Stimulated activated CD8-positive, alpha-beta memory T cell treated with anti-CD3 and anti-CD28 coated beads, Interleukin-7, amount 100 ng/mL, for 48 hours (primary cell): Measurements from ENCODE around the gene PPP4R4.
"Not testable (repeated sequence)": the region's sequence is repeated elsewhere in the genome, so short reads cannot be mapped to it uniquely, and the experiment has no call there.

ENCODE experiments used
- DNase-seq, 2 donors: peaks; one replicate each; pipeline ENCODE4 v3.0.0-alpha.2; 2020; ENCODE audit warnings: low read depth in 1 of 2; ENCODE audit errors: extremely low read depth in 1 of 2

Gene PPP4R4

GRCh38 chr14:94268582-94268981, 94.5 kb downstream of the PPP4R4 start:
- not testable (repeated sequence) for DNase-seq

- no peak for DNase-seq
Observed at GRCh38 chr14:94269156-94269555, 95.0 kb downstream of the PPP4R4 start.

- not testable (repeated sequence) for DNase-seq
Observed at GRCh38 chr14:94276898-94277561, 102.9 kb downstream of the PPP4R4 start.

GRCh38 chr14:94278731-94279130, 104.6 kb downstream of the PPP4R4 start:
- no peak for DNase-seq

GRCh38 chr14:94282991-94283723, 109.0 kb downstream of the PPP4R4 start:
- DNase-seq, result no peak

DNA sequence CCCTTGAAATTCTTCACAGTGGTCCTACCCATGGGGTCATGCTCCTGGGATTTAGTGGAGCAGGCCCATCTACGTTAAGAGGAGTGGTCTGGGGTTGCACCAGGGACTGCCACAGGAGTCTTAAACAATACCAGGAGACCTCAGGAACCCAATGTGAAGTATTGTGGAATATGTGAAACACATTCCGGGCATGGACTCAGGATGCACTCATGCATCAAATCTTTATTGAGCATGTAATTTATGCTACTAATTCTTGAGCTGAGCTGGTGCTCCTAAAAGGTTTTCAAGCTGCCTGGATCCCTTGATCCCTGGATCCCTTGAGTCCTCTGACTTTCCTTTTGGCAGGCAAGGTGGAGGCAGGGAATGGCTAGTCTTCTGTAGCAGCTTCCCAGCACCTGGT, 110.1 kb downstream of the PPP4R4 start:
- DNase-seq, result no peak

GRCh38 chr14:94285158-94285557, 111.0 kb downstream of the PPP4R4 start:
- DNase-seq, result no peak

DNA sequence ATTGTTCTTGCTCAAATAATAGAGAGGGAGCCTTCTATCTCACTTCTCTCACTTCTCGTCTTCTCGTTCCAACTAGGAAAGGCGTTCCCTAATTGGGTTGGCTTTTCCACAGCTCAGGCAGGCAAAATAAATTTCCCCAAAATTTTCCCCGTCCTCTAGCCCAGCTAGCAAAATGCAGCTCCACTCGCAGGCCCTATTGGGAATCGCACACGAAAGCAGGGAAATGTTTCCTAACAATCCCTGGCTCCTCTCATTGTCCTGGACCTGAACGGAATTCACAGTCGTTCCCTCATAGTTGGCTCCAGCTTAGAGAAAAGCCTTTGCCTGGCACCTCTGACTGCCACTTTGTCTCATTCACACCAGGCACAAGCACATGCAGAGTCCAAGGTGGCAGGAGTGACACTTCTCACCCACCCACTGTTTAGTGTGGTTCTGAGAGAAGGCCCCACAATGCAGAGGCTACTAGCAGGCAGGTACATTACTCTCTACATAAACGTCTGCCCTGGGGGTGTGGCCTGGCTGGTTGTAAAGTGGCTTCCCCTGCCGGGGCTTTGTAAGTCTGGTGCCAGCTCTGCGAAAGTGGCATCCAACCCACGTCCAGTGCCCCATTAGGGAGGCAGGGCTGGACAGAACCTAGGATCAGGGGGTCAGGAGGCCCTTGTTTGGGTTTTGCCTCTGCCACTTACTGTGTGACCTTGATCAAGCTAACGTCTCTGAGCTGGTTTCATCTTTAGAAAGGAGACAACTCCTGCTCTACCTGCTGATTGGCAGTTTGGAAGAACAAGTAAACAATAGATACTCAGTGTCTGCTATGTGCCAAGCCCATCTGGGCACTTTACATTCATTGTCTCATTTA, 114.7 kb downstream of the PPP4R4 start:
- DNase-seq, result no peak

DNA sequence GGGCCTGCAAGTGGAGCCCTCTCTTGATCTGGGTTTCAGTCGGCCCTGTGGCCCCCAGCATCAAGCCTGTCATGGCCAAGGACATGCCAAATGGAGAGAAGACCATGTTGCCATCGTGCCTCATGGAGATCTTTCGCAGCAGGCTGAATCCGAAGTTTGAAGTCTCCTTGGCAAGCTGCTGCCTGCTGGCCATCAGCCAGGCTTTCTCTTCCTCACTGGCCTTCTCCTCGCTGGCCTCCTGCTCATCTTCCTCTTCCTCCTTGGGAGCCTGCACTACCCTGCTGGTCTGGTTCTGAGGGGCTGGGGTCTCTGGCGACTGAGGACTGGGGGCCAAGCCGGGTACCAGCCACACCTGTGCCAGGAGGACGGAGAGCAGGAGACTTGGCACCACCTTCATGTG, 116.1 kb downstream of the PPP4R4 start:
- DNase-seq, result no peak

- DNase-seq, result no peak
Observed at GRCh38 chr14:94291159-94291905, 117.2 kb downstream of the PPP4R4 start.

GRCh38 chr14:94291906-94292525, 117.9 kb downstream of the PPP4R4 start:
- no peak for DNase-seq

DNA sequence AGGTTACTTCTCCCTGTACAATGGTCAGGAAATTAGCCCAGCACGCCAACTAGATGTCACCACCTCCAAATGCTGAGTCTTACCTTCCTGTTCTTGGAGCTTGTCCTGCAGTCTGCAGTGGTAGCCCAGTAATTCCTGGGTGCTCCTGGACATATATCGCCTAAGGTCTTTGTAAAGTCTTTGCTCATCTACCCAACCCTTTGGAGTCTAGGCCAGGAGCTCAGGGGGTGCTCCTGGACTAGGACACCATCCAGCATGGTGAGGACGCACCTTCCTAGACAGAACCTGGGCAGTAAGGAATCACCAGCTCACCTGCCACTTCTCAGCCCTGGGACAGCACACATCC, 118.4 kb downstream of the PPP4R4 start:
- no peak for DNase-seq

DNA sequence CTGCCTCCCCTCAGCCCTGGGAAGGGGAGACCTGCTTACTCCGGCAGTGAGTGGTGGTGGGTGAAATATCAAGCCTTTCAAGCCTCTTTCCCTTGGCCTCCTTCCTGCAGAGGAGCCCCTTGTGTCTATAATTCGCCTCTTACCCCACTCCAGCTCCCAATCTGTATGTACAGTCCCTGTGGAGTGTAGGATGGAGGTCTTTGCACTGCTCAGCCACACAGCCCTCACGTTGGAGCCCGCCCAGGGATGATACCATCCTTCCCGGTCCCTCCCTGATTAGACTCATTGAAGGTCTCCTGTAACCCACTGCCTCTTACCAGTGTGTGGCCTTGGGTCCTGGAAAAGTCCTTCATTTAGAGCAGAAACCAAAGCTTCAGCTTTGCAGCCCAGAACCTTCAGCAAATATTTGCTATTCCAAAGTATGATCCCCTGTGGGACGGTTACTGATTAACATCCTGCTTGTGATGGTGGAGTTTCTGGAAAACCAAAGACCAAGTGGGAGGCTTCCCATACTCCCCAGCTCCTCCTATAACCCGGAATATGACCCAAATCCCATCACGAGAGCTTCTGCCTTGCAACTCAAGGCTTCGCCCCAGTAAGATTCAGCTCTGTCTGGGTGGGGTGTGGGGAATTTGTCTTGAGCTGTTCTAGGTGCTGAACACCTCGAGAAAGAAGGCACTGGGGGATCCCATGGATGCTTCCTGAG, 118.9 kb downstream of the PPP4R4 start, which contains the start of gene SERPINA10:
SERPINA10 (minus strand) TSS at position 397 of the 706 bp plus-strand sequence. CDS start 2,675 bp downstream, outside the sequence.
- no peak for DNase-seq

DNA sequence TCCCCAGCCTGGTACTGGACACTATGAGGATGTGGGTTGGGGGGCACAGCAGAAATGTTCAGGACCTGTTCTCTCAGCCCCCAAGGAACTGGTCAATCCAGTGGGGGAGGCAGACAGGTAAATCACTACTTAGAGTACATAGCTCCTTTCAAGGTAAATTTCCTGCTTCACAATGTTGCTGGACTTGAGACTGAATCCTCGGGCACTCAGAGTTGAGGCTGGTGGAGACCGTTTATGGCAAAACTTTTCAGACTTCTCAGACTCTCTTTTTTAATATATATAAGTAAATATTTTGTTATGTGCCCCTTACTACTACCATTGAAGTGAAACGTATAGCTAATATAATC, 119.4 kb downstream of the PPP4R4 start:
- DNase-seq, result no peak

DNA sequence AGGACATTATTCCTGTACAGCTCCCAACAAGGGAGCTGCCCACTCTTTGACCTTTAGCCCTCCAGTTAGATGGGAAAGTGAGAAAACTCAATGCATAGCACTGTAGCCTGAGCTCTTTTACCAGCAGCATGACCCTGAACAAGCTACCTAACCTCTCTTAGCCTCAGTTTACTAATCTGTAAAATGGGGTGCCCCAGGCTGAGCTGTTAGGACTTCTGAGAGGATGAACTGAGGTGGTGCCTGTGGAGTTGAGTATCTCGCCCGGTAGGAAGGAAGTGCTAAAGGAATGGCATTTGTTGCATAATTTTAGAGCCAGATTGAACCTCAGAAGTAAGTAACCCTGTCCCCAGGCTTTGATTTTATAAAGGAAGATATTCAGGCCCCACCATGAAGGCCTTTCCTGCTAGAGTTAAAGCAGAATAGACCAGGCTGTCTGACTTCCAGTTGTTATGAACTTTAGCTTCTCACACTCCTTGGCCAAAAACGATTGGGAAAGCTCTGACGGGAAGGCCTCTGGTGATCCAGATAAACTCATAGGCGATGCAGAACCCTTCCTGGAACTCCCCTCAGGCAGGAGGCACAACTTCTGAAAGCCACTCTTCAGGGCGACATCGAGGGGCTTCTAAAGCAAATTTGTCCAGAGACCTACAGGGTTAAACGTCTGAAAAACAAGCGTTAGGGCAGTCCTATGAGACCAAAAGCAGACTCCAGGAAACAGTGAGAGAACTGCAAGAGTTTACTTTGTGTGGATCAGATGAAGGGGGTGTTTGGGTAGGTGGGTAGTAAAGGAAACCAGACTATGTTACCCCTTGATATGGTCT, 121.4 kb downstream of the PPP4R4 start:
- no peak for DNase-seq

GRCh38 chr14:94296181-94296545, 122.0 kb downstream of the PPP4R4 start:
- DNase-seq, result not testable (repeated sequence)

DNA sequence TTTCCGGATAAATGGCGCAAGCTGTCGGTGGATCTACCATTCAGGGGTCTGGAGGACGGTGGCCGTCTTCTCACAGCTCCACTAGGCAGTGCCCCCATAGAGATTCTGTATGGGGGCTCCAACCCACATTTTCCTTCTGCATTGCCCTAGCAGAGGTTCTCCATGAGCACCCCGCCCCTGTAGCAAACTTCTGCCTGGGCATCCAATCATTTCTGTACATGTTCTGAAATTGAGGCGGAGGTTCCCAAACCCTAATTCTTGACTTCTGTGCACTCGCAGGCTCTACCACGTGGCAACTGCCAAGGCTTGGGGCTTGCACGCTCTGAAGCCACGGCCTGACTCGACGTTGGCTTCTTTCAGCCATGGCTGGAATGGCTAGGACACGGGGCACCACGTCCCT, 124.0 kb downstream of the PPP4R4 start:
- DNase-seq, result no peak

- no peak for DNase-seq
Observed at GRCh38 chr14:94303111-94303510, 129.0 kb downstream of the PPP4R4 start.

DNA sequence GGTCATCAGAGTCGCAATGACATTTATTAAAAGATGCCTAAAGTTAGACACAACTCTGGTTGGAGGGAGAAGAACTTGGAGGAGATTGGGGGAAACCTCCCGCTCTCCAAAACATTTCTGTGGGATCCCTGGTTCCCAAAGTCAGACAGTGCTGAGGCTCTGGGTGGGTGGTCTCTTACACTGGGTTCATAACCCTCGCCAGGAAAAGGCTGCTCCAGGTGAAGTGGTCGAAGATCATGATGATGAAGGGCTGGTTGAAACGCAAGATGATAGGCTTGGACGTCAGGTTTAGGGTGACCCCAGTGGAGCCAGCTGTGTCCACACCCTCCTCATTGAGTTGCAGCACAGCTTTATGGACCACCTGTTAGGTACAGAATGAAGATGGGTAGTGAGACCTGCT, 130.1 kb downstream of the PPP4R4 start:
- no peak for DNase-seq
